ENCODE results near the gene ZNF362. TPM values are rescaled to one million over a fixed set of nuclear protein-coding genes. Genes with fewer than 3 reads are reported as not detected.

ZNF362 gene
- total and polyA plus RNA-seq, 2 of the 13 experiments (the other 11 are each of a cell fraction or from before 2014, with no cell fraction given): 8.3 to 14.2 TPM

- TF ChIP-seq CHD4 (IDR thresholded peaks at IDR 0.05; ENCODE audit: borderline replicate concordance, low read length) (no peak), AGO2 (optimal IDR thresholded peaks at IDR 0.05; ENCODE audit: low read depth, low read length) (peak; percentile 71), GATAD2A (CRISPR knock-in tag; IDR thresholded peaks at IDR 0.05) (no peak), FOXJ3 (CRISPR knock-in tag; IDR thresholded peaks at IDR 0.05; ENCODE audit: borderline replicate concordance) (no peak), ATAD3A (CRISPR knock-in tag; IDR thresholded peaks at IDR 0.05) (no peak), POLR2G (IDR thresholded peaks at IDR 0.05; ENCODE audit: low read depth, low read length) (peak; percentile 24; the same call in 1 of the 2 replicates)
These were observed 7.7 kb downstream of the ZNF362 start (continued) for GRCh38 chr1:33263890-33264504.

- peaks cover 2% of the 10 kb centered on the region; the same call in 1 of the 2 replicates for H4K20me1 ChIP-seq (ENCODE audit: insufficient read depth, low read length)
- CTCF ChIA-PET (ENCODE audit: low intra/inter-chr PET ratio, low total read pairs): no interaction called here
- FAIRE-seq: no peak
- H3K4me1 ChIP-seq (ENCODE audit: insufficient read depth, low read length): peaks cover 59% of the 10 kb centered on the region
- intact Hi-C loops (cut with micrococcal nuclease; ENCODE audit: unreplicated experiment): no loop called here
- WGBS (ENCODE audit: low lambda C conversion rate): 68% methylated on average over 10 of the region's 10 CpGs
- H3K79me2 ChIP-seq (ENCODE audit: insufficient read depth, low read length): peaks cover 23% of the 10 kb centered on the region
- POLR2A ChIA-PET: interaction anchor here (1.6 kb wide), 1 partner anchor 8 kb away, joined by 5 read pairs; no protein-coding TSS in a partner anchor
- peak; percentile 56 for ATAC-seq
- no peak overlapping the region for H2AFZ ChIP-seq (ENCODE audit: low read length)
- no peaks in the 10 kb centered on the region for H3K9me3 ChIP-seq (ENCODE audit: low read length)
- no TSS peak for BruUV-seq (replicated peaks)
- peaks cover 4 to 14% of the 10 kb centered on the region in 2 experiments; a peak in 4 of 5 replicates for H3K36me3 ChIP-seq (replicated peaks in 1 of 2; ENCODE audit: control insufficient read depth in 1 of 2, insufficient read depth in 2 of 2, low read length in 2 of 2)
- H3K4me3 ChIP-seq (replicated peaks in 1 of 3; ENCODE audit: insufficient read depth in 1 of 3, low read depth in 2 of 3, low read length in 3 of 3): no peak overlapping the region
- H3K27ac ChIP-seq (ENCODE audit: extremely low read length, insufficient read depth, low read length): no peak overlapping the region
- no peak overlapping the region for H3K9ac ChIP-seq (ENCODE audit: insufficient read depth, low read depth, low read length)
- DNase-seq (ENCODE audit: low spot score): no peak
- peak overlapping the region; percentile 20; the same call in 1 of the 2 replicates for H3K4me2 ChIP-seq (ENCODE audit: low read depth, low read length)
- in situ Hi-C loops (cut with HindIII; ENCODE audit: extremely low pct_ligation_motif_present, low pct_unique_long_range_greater_than_20kb): no loop called here
- H3K27me3 ChIP-seq (ENCODE audit: control insufficient read depth in 1 of 2, insufficient read depth in 2 of 2, low read length in 2 of 2): no peaks in the 10 kb centered on the region
- TF ChIP-seq PITX1 (CRISPR knock-in tag; IDR thresholded peaks at IDR 0.05) (peak; percentile 48; the same call in 1 of the 2 replicates), YY1 (IDR thresholded peaks at IDR 0.05; ENCODE audit: insufficient read depth, insufficient replicate concordance, low read depth, low read length) (no peak), ZMYM3 (CRISPR knock-in tag; IDR thresholded peaks at IDR 0.05) (peak; percentile 84), ZNF687 (CRISPR knock-in tag; IDR thresholded peaks at IDR 0.05) (peak; percentile 28), FOXA3 (CRISPR knock-in tag; IDR thresholded peaks at IDR 0.05) (no peak), HNF4A (CRISPR knock-in tag; IDR thresholded peaks at IDR 0.05) (peak; percentile 34; the same call in 1 of the 2 replicates), ZBTB7A (CRISPR knock-in tag; IDR thresholded peaks at IDR 0.05) (peak; percentile 69; the same call in 1 of the 2 replicates), PAXIP1 (CRISPR knock-in tag; conservative IDR thresholded peaks at IDR 0.05) (0 out of 2 replicates have a peak, but pooled peaks have one; percentile 24)
These were observed 9.7 kb downstream of the ZNF362 start for GRCh38 chr1:33265780-33266605.

Data from HepG2 (cell line).